GM19328 (cell line): ENCODE measurements around the gene C1QTNF9B.
"Not testable (repeated sequence)": the region's sequence is repeated elsewhere in the genome, so short reads cannot be mapped to it uniquely, and the experiment has no call there.

Experiments used
- ATAC-seq: cut with Tn5 transposase; IDR thresholded peaks from one replicate; pipeline ENCODE4 v1.9.1; 2021; ENCODE audit warnings: mild to moderate bottlenecking, moderate library complexity; ENCODE audit not compliant: unreplicated experiment

The C1QTNF9B gene

GRCh38 chr13:23898101-23898500, 799 bp upstream of the C1QTNF9B start:
- ATAC-seq = no peak

- not testable (repeated sequence) for ATAC-seq
Measured at GRCh38 chr13:23894746-23895145, 2.6 kb downstream of the C1QTNF9B start.

- not testable (repeated sequence) for ATAC-seq
Measured at GRCh38 chr13:23893791-23894190, 3.5 kb downstream of the C1QTNF9B start.

GRCh38 chr13:23889615-23890607, 7.4 kb downstream of the C1QTNF9B start:
- peak; percentile 7 for ATAC-seq

GRCh38 chr13:23888658-23889614, 8.4 kb downstream of the C1QTNF9B start, which contains the start of gene MIPEP:
Gene MIPEP (minus strand): TSS chr13:23889400. CDS start chr13:23889320, 80 bp downstream.
- ATAC-seq = peak; percentile 97

- ATAC-seq = not testable (repeated sequence)
Measured at GRCh38 chr13:23884361-23884760, 12.9 kb downstream of the C1QTNF9B start.

- ATAC-seq = no peak
Measured at GRCh38 chr13:23883255-23883654, 14.0 kb downstream of the C1QTNF9B start.

- ATAC-seq = not testable (repeated sequence)
Measured at GRCh38 chr13:23881402-23881800, 15.9 kb downstream of the C1QTNF9B start.

GRCh38 chr13:23880493-23881401, 16.6 kb downstream of the C1QTNF9B start:
- not testable (repeated sequence) for ATAC-seq

- ATAC-seq = no peak
Measured at GRCh38 chr13:23877286-23877685, 20.0 kb downstream of the C1QTNF9B start.

GRCh38 chr13:23876265-23876664, 21.0 kb downstream of the C1QTNF9B start:
- ATAC-seq = no peak

GRCh38 chr13:23871616-23872220, 25.6 kb downstream of the C1QTNF9B start:
- ATAC-seq = no peak

GRCh38 chr13:23870356-23871140, 26.8 kb downstream of the C1QTNF9B start:
- no peak for ATAC-seq

GRCh38 chr13:23868521-23868920, 28.8 kb downstream of the C1QTNF9B start:
- ATAC-seq = no peak

- ATAC-seq = no peak
Measured at GRCh38 chr13:23867027-23867491, 30.2 kb downstream of the C1QTNF9B start.

- ATAC-seq = no peak
Measured at GRCh38 chr13:23866420-23867026, 30.8 kb downstream of the C1QTNF9B start.

- no peak for ATAC-seq
Measured at GRCh38 chr13:23865906-23866305, 31.4 kb downstream of the C1QTNF9B start.

GRCh38 chr13:23865026-23865425, 32.3 kb downstream of the C1QTNF9B start:
- no peak for ATAC-seq
